ENCODE data around the gene MCUB.

Gene MCUB

GRCh38 chr4:109702950-109703663 is 143.1 kb downstream of the MCUB start, which contains the start of gene CASP6 (continued):
- TF ChIP-seq ZNF311 (tag by site-specific recombination; IDR thresholded peaks at IDR 0.05; ENCODE audit: borderline replicate concordance) (no peak), ZNF548 (tag by site-specific recombination; IDR thresholded peaks at IDR 0.05) (no peak), ZNF501 (tag by site-specific recombination; IDR thresholded peaks at IDR 0.05) (peak; percentile 56; the same call in 1 of the 2 replicates), IKZF3 (tag by site-specific recombination; IDR thresholded peaks at IDR 0.05) (peak; percentile 60; the same call in 1 of the 2 replicates), SP2 (tag by site-specific recombination; IDR thresholded peaks at IDR 0.05) (peak; percentile 80), ZNF692 (tag by site-specific recombination; IDR thresholded peaks at IDR 0.05) (peak; percentile 63; the same call in 1 of the 2 replicates), ZFP3 (tag by site-specific recombination; IDR thresholded peaks at IDR 0.05; ENCODE audit: low read depth) (no peak), ZNF335 (tag by site-specific recombination; conservative IDR thresholded peaks at IDR 0.05) (peak; percentile 85), KLF9 (tag by site-specific recombination; IDR thresholded peaks at IDR 0.05; ENCODE audit: low read depth) (peak; percentile 85), ZNF670 (tag by site-specific recombination; IDR thresholded peaks at IDR 0.05; ENCODE audit: low read depth) (no peak), CTCF (tag by site-specific recombination; IDR thresholded peaks at IDR 0.05) (peak; percentile 83), ZNF558 (tag by site-specific recombination; IDR thresholded peaks at IDR 0.05) (no peak), ZNF184 (tag by site-specific recombination; IDR thresholded peaks at IDR 0.05) (no peak), ZNF645 (tag by site-specific recombination; IDR thresholded peaks at IDR 0.05) (no peak), ZNF221 (tag by site-specific recombination; IDR thresholded peaks at IDR 0.05; ENCODE audit: borderline replicate concordance) (no peak), ZNF354C (tag by site-specific recombination; IDR thresholded peaks at IDR 0.05; ENCODE audit: borderline replicate concordance, low read depth) (no peak), ZNF23 (tag by site-specific recombination; IDR thresholded peaks at IDR 0.05; ENCODE audit: borderline replicate concordance) (no peak), SCRT1 (tag by site-specific recombination; IDR thresholded peaks at IDR 0.05; ENCODE audit: borderline replicate concordance) (peak; percentile 47; the same call in 1 of the 2 replicates), KLF17 (tag by site-specific recombination; IDR thresholded peaks at IDR 0.05) (peak; percentile 48; the same call in 1 of the 2 replicates), ZNF391 (tag by site-specific recombination; IDR thresholded peaks at IDR 0.05; ENCODE audit: borderline replicate concordance, low read depth) (0 out of 2 replicates have a peak, but pooled peaks have one; percentile 21), PRDM6 (tag by site-specific recombination; IDR thresholded peaks at IDR 0.05) (no peak), ZNF223 (tag by site-specific recombination; IDR thresholded peaks at IDR 0.05) (no peak), ZFHX2 (tag by site-specific recombination; conservative IDR thresholded peaks at IDR 0.05) (peak; percentile 50), ZNF610 (tag by site-specific recombination; IDR thresholded peaks at IDR 0.05; ENCODE audit: borderline replicate concordance) (peak; percentile 55; the same call in 1 of the 2 replicates), ZBTB8A (tag by site-specific recombination; IDR thresholded peaks at IDR 0.05) (peak; percentile 63), ZNF140 (tag by site-specific recombination; IDR thresholded peaks at IDR 0.05) (no peak), ZBTB26 (tag by site-specific recombination; optimal IDR thresholded peaks at IDR 0.05) (peak; percentile 87), GLIS1 (tag by site-specific recombination; IDR thresholded peaks at IDR 0.05) (peak; percentile 72), YY2 (tag by site-specific recombination; IDR thresholded peaks at IDR 0.05) (no peak), ZSCAN4 (tag by site-specific recombination; IDR thresholded peaks at IDR 0.05) (no peak)
